ENCODE results near the gene PPP2R5C.

PPP2R5C gene

GRCh38 chr14:101922866-101923265 is 161.4 kb downstream of the PPP2R5C start:
- Histone ChIP-seq H3K9ac (ENCODE audit: low read length) (no peak overlapping the region), H3K36me3 (ENCODE audit: insufficient read depth, low read length) (peaks cover 18% of the 10 kb centered on the region), H3K27ac (ENCODE audit: low read depth, low read length) (no peak overlapping the region), H3K27me3 (ENCODE audit: control insufficient read depth in 1 of 2, insufficient read depth in 2 of 2, low read length in 2 of 2) (no peaks in the 10 kb centered on the region), H3K4me1 (ENCODE audit: insufficient read depth, low read length) (peaks cover 10% of the 10 kb centered on the region), H3K9me3 (ENCODE audit: low read length) (no peaks in the 10 kb centered on the region), H3K4me3 (ENCODE audit: low read depth in 1 of 2, low read length in 2 of 2) (no peak overlapping the region)

- H3K36me3 ChIP-seq (ENCODE audit: insufficient read depth, low read length), result peaks cover 14% of the 10 kb centered on the region
- H3K27me3 ChIP-seq (ENCODE audit: control insufficient read depth in 1 of 2, insufficient read depth in 2 of 2, low read length in 2 of 2), result no peaks in the 10 kb centered on the region
- no peak overlapping the region for H3K27ac ChIP-seq (ENCODE audit: low read depth, low read length)
- H3K9me3 ChIP-seq (ENCODE audit: low read length), result no peaks in the 10 kb centered on the region
- no peak overlapping the region for H3K4me3 ChIP-seq (ENCODE audit: low read depth in 1 of 2, low read length in 2 of 2)
- H3K4me1 ChIP-seq (ENCODE audit: insufficient read depth, low read length), result peaks cover 22% of the 10 kb centered on the region
- H3K9ac ChIP-seq (ENCODE audit: low read length), result no peak overlapping the region
Measured at GRCh38 chr14:101925152-101925551, 163.6 kb downstream of the PPP2R5C start.

GRCh38 chr14:101926085-101926484 is 164.6 kb downstream of the PPP2R5C start:
- Histone ChIP-seq H3K4me1 (ENCODE audit: insufficient read depth, low read length) (peaks cover 22% of the 10 kb centered on the region), H3K36me3 (ENCODE audit: insufficient read depth, low read length) (peaks cover 14% of the 10 kb centered on the region), H3K27ac (ENCODE audit: low read depth, low read length) (no peak overlapping the region)

GRCh38 chr14:101926620-101927019 is 165.1 kb downstream of the PPP2R5C start:
- Histone ChIP-seq H3K27ac (ENCODE audit: low read depth, low read length) (no peak overlapping the region), H3K4me1 (ENCODE audit: insufficient read depth, low read length) (peaks cover 22% of the 10 kb centered on the region), H3K36me3 (ENCODE audit: insufficient read depth, low read length) (peaks cover 14% of the 10 kb centered on the region), H3K9ac (ENCODE audit: low read length) (no peak overlapping the region), H3K27me3 (ENCODE audit: control insufficient read depth in 1 of 2, insufficient read depth in 2 of 2, low read length in 2 of 2) (no peaks in the 10 kb centered on the region), H3K9me3 (ENCODE audit: low read length) (no peaks in the 10 kb centered on the region), H3K4me3 (ENCODE audit: low read depth in 1 of 2, low read length in 2 of 2) (no peak overlapping the region)

More at GRCh38 chr14:101926085-101926484, 164.6 kb downstream of the PPP2R5C start:
- no peak overlapping the region for H3K9ac ChIP-seq (ENCODE audit: low read length)
- no peaks in the 10 kb centered on the region for H3K27me3 ChIP-seq (ENCODE audit: control insufficient read depth in 1 of 2, insufficient read depth in 2 of 2, low read length in 2 of 2)
- no peak overlapping the region for H3K4me3 ChIP-seq (ENCODE audit: low read depth in 1 of 2, low read length in 2 of 2)
- no peaks in the 10 kb centered on the region for H3K9me3 ChIP-seq (ENCODE audit: low read length)

GRCh38 chr14:101927859-101928258 is 166.3 kb downstream of the PPP2R5C start:
- Histone ChIP-seq H3K36me3 (ENCODE audit: insufficient read depth, low read length) (peaks cover 14% of the 10 kb centered on the region), H3K27ac (ENCODE audit: low read depth, low read length) (peak overlapping the region; percentile 74), H3K9me3 (ENCODE audit: low read length) (no peaks in the 10 kb centered on the region), H3K4me3 (ENCODE audit: low read depth in 1 of 2, low read length in 2 of 2) (no peak overlapping the region), H3K9ac (ENCODE audit: low read length) (no peak overlapping the region), H3K27me3 (ENCODE audit: control insufficient read depth in 1 of 2, insufficient read depth in 2 of 2, low read length in 2 of 2) (no peaks in the 10 kb centered on the region), H3K4me1 (ENCODE audit: insufficient read depth, low read length) (peaks cover 22% of the 10 kb centered on the region)

- H3K27ac ChIP-seq (ENCODE audit: low read depth, low read length), result peak overlapping the region; percentile 74
- H3K4me3 ChIP-seq (ENCODE audit: low read depth in 1 of 2, low read length in 2 of 2), result no peak overlapping the region
- peaks cover 14% of the 10 kb centered on the region for H3K36me3 ChIP-seq (ENCODE audit: insufficient read depth, low read length)
- no peaks in the 10 kb centered on the region for H3K9me3 ChIP-seq (ENCODE audit: low read length)
- H3K9ac ChIP-seq (ENCODE audit: low read length), result no peak overlapping the region
- H3K27me3 ChIP-seq (ENCODE audit: control insufficient read depth in 1 of 2, insufficient read depth in 2 of 2, low read length in 2 of 2), result no peaks in the 10 kb centered on the region
- H3K4me1 ChIP-seq (ENCODE audit: insufficient read depth, low read length), result peaks cover 22% of the 10 kb centered on the region
Measured at GRCh38 chr14:101928415-101928841, 166.9 kb downstream of the PPP2R5C start.

GRCh38 chr14:101929096-101929495 is 167.6 kb downstream of the PPP2R5C start:
- H3K4me1 ChIP-seq (ENCODE audit: insufficient read depth, low read length), result peaks cover 22% of the 10 kb centered on the region
- no peaks in the 10 kb centered on the region for H3K9me3 ChIP-seq (ENCODE audit: low read length)
- no peaks in the 10 kb centered on the region for H3K27me3 ChIP-seq (ENCODE audit: control insufficient read depth in 1 of 2, insufficient read depth in 2 of 2, low read length in 2 of 2)
- H3K4me3 ChIP-seq (ENCODE audit: low read depth in 1 of 2, low read length in 2 of 2), result no peak overlapping the region
- H3K36me3 ChIP-seq (ENCODE audit: insufficient read depth, low read length), result peaks cover 14% of the 10 kb centered on the region
- no peak overlapping the region for H3K9ac ChIP-seq (ENCODE audit: low read length)
- no peak overlapping the region for H3K27ac ChIP-seq (ENCODE audit: low read depth, low read length)

- H3K27ac ChIP-seq (ENCODE audit: low read depth, low read length), result no peak overlapping the region
- no peaks in the 10 kb centered on the region for H3K9me3 ChIP-seq (ENCODE audit: low read length)
- peaks cover 22% of the 10 kb centered on the region for H3K4me1 ChIP-seq (ENCODE audit: insufficient read depth, low read length)
- no peaks in the 10 kb centered on the region for H3K27me3 ChIP-seq (ENCODE audit: control insufficient read depth in 1 of 2, insufficient read depth in 2 of 2, low read length in 2 of 2)
- no peak overlapping the region for H3K4me3 ChIP-seq (ENCODE audit: low read depth in 1 of 2, low read length in 2 of 2)
- no peak overlapping the region for H3K9ac ChIP-seq (ENCODE audit: low read length)
- peaks cover 13% of the 10 kb centered on the region for H3K36me3 ChIP-seq (ENCODE audit: insufficient read depth, low read length)
Measured at GRCh38 chr14:101929946-101930345, 168.4 kb downstream of the PPP2R5C start.

GRCh38 chr14:101932673-101933072 is 171.2 kb downstream of the PPP2R5C start:
- Histone ChIP-seq H3K9ac (ENCODE audit: low read length) (no peak overlapping the region), H3K4me3 (ENCODE audit: low read depth in 1 of 2, low read length in 2 of 2) (no peak overlapping the region), H3K9me3 (ENCODE audit: low read length) (no peaks in the 10 kb centered on the region), H3K36me3 (ENCODE audit: insufficient read depth, low read length) (peaks cover 6% of the 10 kb centered on the region), H3K27me3 (ENCODE audit: control insufficient read depth in 1 of 2, insufficient read depth in 2 of 2, low read length in 2 of 2) (no peaks in the 10 kb centered on the region), H3K27ac (ENCODE audit: low read depth, low read length) (no peak overlapping the region), H3K4me1 (ENCODE audit: insufficient read depth, low read length) (peaks cover 14% of the 10 kb centered on the region)

GRCh38 chr14:101933209-101933608 is 171.7 kb downstream of the PPP2R5C start:
- Histone ChIP-seq H3K9me3 (ENCODE audit: low read length) (no peaks in the 10 kb centered on the region), H3K27me3 (ENCODE audit: control insufficient read depth in 1 of 2, insufficient read depth in 2 of 2, low read length in 2 of 2) (no peaks in the 10 kb centered on the region), H3K4me1 (ENCODE audit: insufficient read depth, low read length) (peaks cover 10% of the 10 kb centered on the region), H3K36me3 (ENCODE audit: insufficient read depth, low read length) (peaks cover 6% of the 10 kb centered on the region), H3K9ac (ENCODE audit: low read length) (no peak overlapping the region), H3K27ac (ENCODE audit: low read depth, low read length) (no peak overlapping the region), H3K4me3 (ENCODE audit: low read depth in 1 of 2, low read length in 2 of 2) (no peak overlapping the region)

- Histone ChIP-seq H3K27me3 (ENCODE audit: control insufficient read depth in 1 of 2, insufficient read depth in 2 of 2, low read length in 2 of 2) (no peaks in the 10 kb centered on the region), H3K36me3 (ENCODE audit: insufficient read depth, low read length) (no peaks in the 10 kb centered on the region), H3K27ac (ENCODE audit: low read depth, low read length) (no peak overlapping the region), H3K4me1 (ENCODE audit: insufficient read depth, low read length) (no peaks in the 10 kb centered on the region), H3K9ac (ENCODE audit: low read length) (no peak overlapping the region), H3K4me3 (ENCODE audit: low read depth in 1 of 2, low read length in 2 of 2) (no peak overlapping the region), H3K9me3 (ENCODE audit: low read length) (no peaks in the 10 kb centered on the region)
Measured at GRCh38 chr14:101934601-101935150, 173.2 kb downstream of the PPP2R5C start.

All from muscle layer of colon (tissue), 2 donors.